GM23248 (cell line): Measurements from ENCODE around the gene ATAD5.

ENCODE experiments used
- EZH2 ChIP-seq: fragments of 200-600 bp; sonication (generic); IDR thresholded peaks from 2 replicates; pipeline ENCODE4 v1.6.1; 2018; ENCODE audit warnings: antibody characterized with exemption, mild to moderate bottlenecking; ENCODE audit not compliant: insufficient read depth, poor library complexity, severe bottlenecking
- EZH2phosphoT487 ChIP-seq: fragments of 200-600 bp; sonication (generic); IDR thresholded peaks from 2 replicates; pipeline ENCODE4 v1.6.1; 2018; ENCODE audit warnings: antibody characterized with exemption, moderate library complexity, mild to moderate bottlenecking, low read depth; ENCODE audit not compliant: insufficient read depth

- no peak for TF ChIP-seq EZH2phosphoT487
- TF ChIP-seq EZH2, result no peak
Measured at GRCh38 chr17:30816165-30816564, 15.6 kb upstream of the ATAD5 start.
